A549 (cell line): ENCODE data around the gene NAT16. TPM values are rescaled to one million over a fixed set of nuclear protein-coding genes. Genes with fewer than 3 reads are reported as not detected.

ENCODE experiments used
- ATAC-seq, 2 experiments: fragments of 200-7000 bp in 1 of 2; fragments of >200 bp in 1 of 2; cut with Nextera tagmentation in 1 of 2; cut with Tn5 transposase in 1 of 2; 3 replicates each; pipeline versions ENCODE4 v1.8.0 to v1.9.1; 2018 to 2020; ENCODE audit warnings: mild to moderate bottlenecking in 1 of 2, moderate library complexity in 1 of 2
- CTCF ChIA-PET: fragments of 300-600 bp; sonication (Branson Sonifier 250); formaldehyde crosslinking; extraction: SDS; loops from one replicate; lab custom pipeline; 2021; ENCODE audit warnings: antibody characterized with exemption, inconsistent platforms; lab: Yijun Ruan, JAX
- POLR2A ChIA-PET: fragments of 350-600 bp; formaldehyde crosslinking; extraction: SDS; loops from one replicate; lab custom pipeline; 2021; ENCODE audit warnings: antibody characterized with exemption, inconsistent platforms; lab: Yijun Ruan, JAX
- DNase-seq, 2 experiments: peaks; one replicate each; pipeline versions ENCODE4 v3.0.0 to v3.0.0-alpha.2; 2011 to 2016; ENCODE audit warnings: low read depth in 1 of 2, low spot score in 1 of 2
- FAIRE-seq: peaks from 2 replicates; lab custom pipeline; 2011; peaks lifted over from hg19 to GRCh38; lab: Jason Lieb, UNC
- H3K27ac ChIP-seq, 2 experiments: fragments of >200 bp; sonication (Bioruptor Twin); formaldehyde crosslinking; 3 replicates each; pipeline ENCODE4 v1.5.1; 2016 to 2017
- H3K4me1 ChIP-seq: fragments of >200 bp; sonication (Bioruptor Twin); formaldehyde crosslinking; 3 replicates; pipeline ENCODE4 v1.6.1; 2016
- H3K4me2 ChIP-seq: fragments of >200 bp; sonication (Bioruptor Twin); formaldehyde crosslinking; 3 replicates; pipeline ENCODE4 v1.6.1; 2016
- H3K4me3 ChIP-seq: fragments of >200 bp; sonication (Bioruptor Twin); formaldehyde crosslinking; 3 replicates; pipeline ENCODE4 v1.5.1; 2016
- H3K9me3 ChIP-seq: fragments of >200 bp; sonication (Bioruptor Twin); formaldehyde crosslinking; 3 replicates; pipeline ENCODE4 v1.6.1; 2016
- ATOH8 ChIP-seq: fragments of 250-450 bp; sonication (Bioruptor Pico); IDR thresholded peaks from 2 replicates; pipeline ENCODE4 v1.5.0; 2020; ENCODE audit warnings: low read depth, mild to moderate bottlenecking, moderate library complexity
- BCL3 ChIP-seq: fragments of >200 bp; sonication (Bioruptor Twin); formaldehyde crosslinking; IDR thresholded peaks from 3 replicates; pipeline ENCODE4 v1.6.1; 2016
- CBX8 ChIP-seq: fragments of 200-600 bp; sonication (generic); IDR thresholded peaks from 2 replicates; pipeline ENCODE4 v1.6.1; 2016
- CHD2 ChIP-seq: fragments of 150-350 bp; IDR thresholded peaks from 2 replicates; pipeline ENCODE4 v1.6.1; 2014; ENCODE audit warnings: low read length; ENCODE audit not compliant: partially characterized antibody
- CHD4 ChIP-seq: fragments of 200-600 bp; sonication (generic); IDR thresholded peaks from 2 replicates; pipeline ENCODE4 v1.6.1; 2016; ENCODE audit warnings: antibody characterized with exemption, mild to moderate bottlenecking, borderline replicate concordance
- CTCF ChIP-seq: fragments of >200 bp; sonication (Bioruptor Twin); formaldehyde crosslinking; IDR thresholded peaks from 3 replicates; pipeline ENCODE4 v1.5.1; 2016
- E2F6 ChIP-seq: IDR thresholded peaks from 2 replicates; pipeline ENCODE4 v1.6.1; 2012; ENCODE audit warnings: low read depth, borderline replicate concordance
- EHMT2 ChIP-seq: fragments of 200-600 bp; sonication (generic); IDR thresholded peaks from 2 replicates; pipeline ENCODE4 v1.6.1; 2016; ENCODE audit warnings: antibody characterized with exemption, low read depth, mild to moderate bottlenecking, moderate library complexity
- ESRRA ChIP-seq: fragments of 150-350 bp; IDR thresholded peaks from 2 replicates; pipeline ENCODE4 v1.6.1; 2014; ENCODE audit warnings: mild to moderate bottlenecking, low read length, borderline replicate concordance
- FOSL2 ChIP-seq, 2 experiments: fragments of 450-650 bp in 1 of 2; fragments of >200 bp in 1 of 2; sonication (Bioruptor Twin) in 1 of 2; formaldehyde crosslinking; IDR thresholded peaks; 2 replicates each; pipeline versions ENCODE4 v1.5.0 to v1.6.1; 2016 to 2020; ENCODE audit warnings: mild to moderate bottlenecking in 1 of 2, moderate library complexity in 1 of 2
- HOXB5 ChIP-seq: fragments of 250-450 bp; sonication (Bioruptor Pico); IDR thresholded peaks from 2 replicates; pipeline ENCODE4 v1.5.0; 2020; ENCODE audit warnings: mild to moderate bottlenecking, moderate library complexity
- JUN ChIP-seq, 2 experiments: fragments of >200 bp; sonication (Bioruptor Twin); formaldehyde crosslinking; IDR thresholded peaks; 2 replicates in 1 of 2; 3 replicates in 1 of 2; pipeline ENCODE4 v1.6.1; 2016 to 2017
- MAX ChIP-seq: IDR thresholded peaks from 2 replicates; pipeline ENCODE4 v1.6.1; 2012
- MAZ ChIP-seq: fragments of 150-350 bp; IDR thresholded peaks from 2 replicates; pipeline ENCODE4 v1.6.1; 2014; ENCODE audit warnings: antibody characterized with exemption, low read depth, low read length, borderline replicate concordance
- PHF8 ChIP-seq: fragments of 200-600 bp; sonication (generic); IDR thresholded peaks from 2 replicates; pipeline ENCODE4 v1.6.1; 2016; ENCODE audit warnings: low read depth, mild to moderate bottlenecking, antibody characterized with exemption, moderate library complexity, borderline replicate concordance
- POLR2A ChIP-seq: IDR thresholded peaks from 2 replicates; pipeline ENCODE4 v1.6.1; 2012; ENCODE audit warnings: mild to moderate bottlenecking, low read length
- RFX5 ChIP-seq: fragments of 450-650 bp; IDR thresholded peaks from 2 replicates; pipeline ENCODE4 v1.7.1; 2014; ENCODE audit warnings: antibody characterized with exemption, mild to moderate bottlenecking, moderate library complexity
- TFCP2L1 ChIP-seq: fragments of 250-450 bp; sonication (Bioruptor Pico); IDR thresholded peaks from 2 replicates; pipeline ENCODE4 v1.5.0; 2021; ENCODE audit warnings: mild to moderate bottlenecking
- ZFP36 ChIP-seq: fragments of 450-650 bp; IDR thresholded peaks from 2 replicates; pipeline ENCODE4 v1.6.1; 2014; ENCODE audit warnings: borderline replicate concordance; ENCODE audit not compliant: partially characterized antibody
- ZNF302 ChIP-seq: fragments of 250-450 bp; sonication (Bioruptor Pico); IDR thresholded peaks from 2 replicates; pipeline ENCODE4 v1.9.0; 2021; ENCODE audit warnings: inconsistent platforms, mild to moderate bottlenecking, moderate library complexity
- WGBS: methylation state at CpG from one replicate; pipeline ENCODE4 v1.1.6; 2017; ENCODE audit errors: missing lambda C conversion rate; 5-methylcytosine and 5-hydroxymethylcytosine counted together
- polyA plus RNA-seq, 4 experiments: library from polyadenylated mRNA; depleted of rRNA in 3 of 4; stranded (reverse); fragments of >200 nt; fragmentation: RNase III in 1 of 4; extraction: RNeasy Plus Mini Kit Qiagen cat#74134 plus additional on column Dnase treatment in 1 of 4; gene quantifications; 2 replicates in 3 of 4; 3 replicates in 1 of 4; pipeline ENCODE4 v1.2.3, GENCODE V29; 2011 to 2017

The NAT16 gene
- polyA plus RNA-seq, 2 of the 4 experiments (the other 2 are of a cell fraction) = 0.05 to 0.12 TPM

- H3K4me1 ChIP-seq = peaks cover 17% of the 10 kb centered on the region
- peak overlapping the region; percentile 91 for H3K4me2 ChIP-seq
- ATAC-seq (peak; percentile 6 to 43; a peak in 4 of 6 replicates), DNase-seq (no peak)
- TF ChIP-seq CHD4 (no peak), E2F6 (0 out of 2 replicates have a peak, but pooled peaks have one; percentile 32), MAX (peak; percentile 27; the same call in 1 of the 2 replicates)
- TF ChIP-seq, all 56 proteins: peak for 2
- POLR2A ChIA-PET = interaction anchor here (0.6 to 1.7 kb wide), 13 partner anchors 14 to 344 kb away, joined by 3 to 15 read pairs (median 5); partner anchors contain the start of genes FIS1, SRRT, TRIM56 and UFSP1
- Histone ChIP-seq H3K4me3 (peak overlapping the region; percentile 97), H3K9me3 (no peaks in the 10 kb centered on the region), H3K27ac (peak overlapping the region; percentile 90 to 98)
- no peak for FAIRE-seq
- CTCF ChIA-PET = interaction anchor here (0.7 to 6.8 kb wide), 14 partner anchors 9 to 323 kb away, joined by 3 to 49 read pairs (median 6); partner anchors contain the start of genes ACHE, CLDN15 and FIS1
- 9% methylated on average over 26 of the region's 26 CpGs for WGBS
Observed at GRCh38 chr7:101218236-101219125, 38.4 kb upstream of the NAT16 start.

- H3K9me3 ChIP-seq = no peaks in the 10 kb centered on the region
- FAIRE-seq = peak; percentile 97
- TF ChIP-seq RFX5 (no peak), POLR2A (peak; percentile 73), TFCP2L1 (CRISPR knock-in tag) (no peak), BCL3 (peak; percentile 0; the same call in 1 of the 3 replicates), JUN (IDR thresholded peaks at IDR 0.05) (peak; percentile 57 to 64; a peak in 2 of 5 replicates), ESRRA (no peak), E2F6 (peak; percentile 36; the same call in 1 of the 2 replicates), FOSL2 (IDR thresholded peaks at IDR 0.05) (no peak), FOSL2 (CRISPR knock-in tag; IDR thresholded peaks at IDR 0.05) (peak; percentile 40), PHF8 (peak; percentile 64), EHMT2 (no peak), CBX8 (no peak), MAZ (no peak), ATOH8 (CRISPR knock-in tag) (no peak), CTCF (no peak; the same call in 1 of the 3 replicates), CHD2 (no peak), MAX (peak; percentile 69; the same call in 1 of the 2 replicates), ZNF302 (CRISPR knock-in tag) (no peak), ZFP36 (no peak), HOXB5 (0 out of 2 replicates have a peak, but pooled peaks have one; percentile 44)
- TF ChIP-seq, all 56 proteins: peak for 8
- CTCF ChIA-PET = interaction anchor here (0.8 to 6.8 kb wide), 17 partner anchors 10 to 322 kb away, joined by 3 to 49 read pairs (median 6); partner anchors contain the start of genes ACHE, CLDN15, FIS1 and MOGAT3
- DNase-seq = peak; percentile 98 to 100
- Histone ChIP-seq H3K27ac (peak within 1 kb of the TSS; percentile 90 to 98), H3K4me3 (peak within 1 kb of the TSS; percentile 97), H3K4me1 (peaks cover 17% of the 10 kb centered on the region), H3K4me2 (peak within 1 kb of the TSS; percentile 91)
- peak; percentile 92 to 94 for ATAC-seq
- WGBS = under 1% methylated on average over 32 of the region's 57 CpGs
- POLR2A ChIA-PET = interaction anchor here (0.6 to 1.7 kb wide), 17 partner anchors 10 to 512 kb away, joined by 3 to 15 read pairs (median 4); partner anchors contain the start of genes FIS1, SRRT, TRIM56 and UFSP1
Observed at GRCh38 chr7:101217388-101218235, 37.5 kb upstream of the NAT16 start, which contains the start of the genes PLOD3 and ZNHIT1. PLOD3 (minus strand) TSS chr7:101217581; CDS start chr7:101217274, 307 bp downstream. ZNHIT1 (plus strand) TSS chr7:101218165; CDS start chr7:101218196, 31 bp downstream.
